ENCODE results near the gene FHL1. TPM values are rescaled to one million over a fixed set of nuclear protein-coding genes. Genes with fewer than 3 reads are reported as not detected.

Gene FHL1
- total and polyA plus RNA-seq, 2 of the 4 experiments (the other 2 are of a cell fraction): 69.4 to 72.9 TPM

- TF ChIP-seq POLR2A (IDR thresholded peaks at IDR 0.05; ENCODE audit: low read depth, low read length): no peak
- TF ChIP-seq RCOR1 (IDR thresholded peaks at IDR 0.05; ENCODE audit: insufficient replicate concordance, low read length): no peak
- no peak for TF ChIP-seq FOS (IDR thresholded peaks at IDR 0.05; ENCODE audit: low read depth, low read length)
- no peak for TF ChIP-seq RAD21 (IDR thresholded peaks at IDR 0.05; ENCODE audit: low read length)
These were observed 25.5 kb upstream of the FHL1 start (continued) for GRCh38 chrX:136121788-136122187.

GRCh38 chrX:136122207-136122606 is 25.1 kb upstream of the FHL1 start:
- ChIA-PET CTCF (no interaction called here), POLR2A (ENCODE audit: unreplicated experiment) (interaction anchor here (0.7 kb wide), 1 partner anchor 90 kb away, joined by 3 read pairs; no protein-coding TSS in a partner anchor)
- H3K79me1 ChIP-seq (ENCODE audit: low read depth in 1 of 2, low read length in 2 of 2): no peaks in the 10 kb centered on the region
- in situ Hi-C loops (cut with MboI; ENCODE audit: low sequenced_read_pairs) (no loop called here), intact Hi-C loops (cut with micrococcal nuclease) (no loop called here), dilution Hi-C loops (cut with HindIII; ENCODE audit: low sequenced_read_pairs, unreplicated experiment) (no loop called here)
- no TSS peak for BruUV-seq (replicated peaks)
- H2AFZ ChIP-seq (replicated peaks; ENCODE audit: low read length, poor library complexity): no peak overlapping the region
- H3K4me2 ChIP-seq (ENCODE audit: low read depth, low read length): no peak overlapping the region
- no peak overlapping the region for H2BK5ac ChIP-seq (ENCODE audit: low read depth, low read length, poor library complexity, severe bottlenecking)
- H3K4me3 ChIP-seq (ENCODE audit: insufficient read depth, low read depth, low read length): no peak overlapping the region
- no peak overlapping the region for H3K18ac ChIP-seq (ENCODE audit: low read depth, low read length)
- no peak overlapping the region for H4K8ac ChIP-seq (ENCODE audit: low read depth in 2 of 2, low read length in 2 of 2)
- no peaks in the 10 kb centered on the region for H4K20me1 ChIP-seq (ENCODE audit: insufficient read depth, low read length)
- no peak overlapping the region for H2AK5ac ChIP-seq (ENCODE audit: low read depth, low read length)
- H2BK120ac ChIP-seq (ENCODE audit: low read depth, low read length): no peak overlapping the region
- H3K4me1 ChIP-seq (ENCODE audit: control insufficient read depth, insufficient read depth, low read length): no peaks in the 10 kb centered on the region
- TF ChIP-seq SMC3 (IDR thresholded peaks at IDR 0.05; ENCODE audit: low read depth, low read length) (no peak), NFE2L2 (IDR thresholded peaks at IDR 0.05; ENCODE audit: low read depth, low read length) (no peak), RFX5 (IDR thresholded peaks at IDR 0.05; ENCODE audit: low read depth, low read length) (no peak), POLR2A (IDR thresholded peaks at IDR 0.05; ENCODE audit: low read depth, low read length) (no peak), CEBPB (IDR thresholded peaks at IDR 0.05; ENCODE audit: low read depth, low read length) (no peak), MAZ (IDR thresholded peaks at IDR 0.05; ENCODE audit: borderline replicate concordance, low read depth, low read length) (no peak)
- H3K27me3 ChIP-seq (ENCODE audit: control insufficient read depth, insufficient read depth, low read length): no peaks in the 10 kb centered on the region
- ATAC-seq (ENCODE audit: low read depth): no peak
- no peaks in the 10 kb centered on the region for H3K36me3 ChIP-seq (ENCODE audit: control insufficient read depth, insufficient read depth, low read length)
- H2AK9ac ChIP-seq (replicated peaks; ENCODE audit: low read depth, low read length, poor library complexity): no peak overlapping the region
- no peaks in the 10 kb centered on the region for H3K9me3 ChIP-seq (ENCODE audit: control insufficient read depth, insufficient read depth, low read length)
- no peak overlapping the region for H3K23ac ChIP-seq (ENCODE audit: low read depth, low read length)
- WGBS, 2 experiments (ENCODE audit: extremely low coverage in 2 of 2, insufficient read length in 1 of 2): no CpG with 5 or more reads among the region's 2 CpGs
- H2BK20ac ChIP-seq (ENCODE audit: low read depth, low read length): no peak overlapping the region
- no peak overlapping the region for H3K14ac ChIP-seq (replicated peaks; ENCODE audit: low read depth, low read length)
- H2BK15ac ChIP-seq (ENCODE audit: low read depth, low read length): no peak overlapping the region
- H3K27ac ChIP-seq (ENCODE audit: insufficient read depth, low read length): no peak overlapping the region
- H4K5ac ChIP-seq (ENCODE audit: low read depth, low read length): no peak overlapping the region
- DNase-seq: no peak
- no peak overlapping the region for H4K91ac ChIP-seq (ENCODE audit: insufficient read depth, low read depth, low read length)
- H3K56ac ChIP-seq (ENCODE audit: extremely low read depth, insufficient read depth, low read length): no peak overlapping the region
- H3K9me1 ChIP-seq (ENCODE audit: insufficient read depth, low read length): no peaks in the 10 kb centered on the region
- no peak overlapping the region for H3K4ac ChIP-seq (ENCODE audit: low read depth, low read length)
- H3K9ac ChIP-seq (ENCODE audit: low read depth, low read length): no peak overlapping the region
